HEK293T (cell line): ENCODE results near the gene UBAC1.

ENCODE experiments used
- ARNT ChIP-seq: fragments of 450-650 bp; IDR thresholded peaks from 2 replicates; pipeline ENCODE4 v1.6.1; 2017; ENCODE audit warnings: mild to moderate bottlenecking
- BHLHE40 ChIP-seq: fragments of 450-650 bp; IDR thresholded peaks from 2 replicates; pipeline ENCODE4 v1.6.1; 2016; ENCODE audit warnings: mild to moderate bottlenecking, moderate library complexity, borderline replicate concordance
- CTBP1 ChIP-seq: fragments of 450-650 bp; IDR thresholded peaks from 2 replicates; pipeline ENCODE4 v1.6.1; 2016; ENCODE audit warnings: borderline replicate concordance
- FOXA1 ChIP-seq: fragments of 450-650 bp; IDR thresholded peaks from 2 replicates; pipeline ENCODE4 v1.6.1; 2016; ENCODE audit warnings: mild to moderate bottlenecking
- FOXK2 ChIP-seq: fragments of 450-650 bp; IDR thresholded peaks from 2 replicates; pipeline ENCODE4 v1.6.1; 2016; ENCODE audit warnings: mild to moderate bottlenecking
- FOXM1 ChIP-seq: fragments of 450-650 bp; IDR thresholded peaks from 2 replicates; pipeline ENCODE4 v1.6.1; 2017; ENCODE audit warnings: mild to moderate bottlenecking, borderline replicate concordance
- LEF1 ChIP-seq: fragments of 450-650 bp; IDR thresholded peaks from 2 replicates; pipeline ENCODE4 v1.6.1; 2017; ENCODE audit warnings: mild to moderate bottlenecking, borderline replicate concordance
- NFRKB ChIP-seq: fragments of 450-650 bp; IDR thresholded peaks from 2 replicates; pipeline ENCODE4 v1.6.1; 2016; ENCODE audit warnings: mild to moderate bottlenecking, moderate library complexity
- PKNOX1 ChIP-seq: fragments of 450-650 bp; IDR thresholded peaks from 2 replicates; pipeline ENCODE4 v1.6.1; 2016
- SP1 ChIP-seq: fragments of 450-650 bp; IDR thresholded peaks from 2 replicates; pipeline ENCODE4 v1.6.1; 2017
- SUZ12 ChIP-seq: fragments of 450-650 bp; IDR thresholded peaks from 2 replicates; pipeline ENCODE4 v1.6.1; 2016; ENCODE audit warnings: mild to moderate bottlenecking
- TARDBP ChIP-seq: fragments of 450-650 bp; IDR thresholded peaks from 2 replicates; pipeline ENCODE4 v1.6.1; 2016
- ZNF384 ChIP-seq: fragments of 450-650 bp; IDR thresholded peaks from 2 replicates; pipeline ENCODE4 v1.6.1; 2016

GRCh38 chr9:135910757-135911156 is 50.4 kb downstream of the UBAC1 start:
- TF ChIP-seq NFRKB (no peak), ARNT (no peak), SP1 (no peak), BHLHE40 (no peak), TARDBP (no peak), SUZ12 (no peak), FOXM1 (no peak), CTBP1 (no peak), FOXA1 (no peak), PKNOX1 (no peak), ZNF384 (no peak), FOXK2 (no peak), LEF1 (no peak)
